GM19240 (cell line): ENCODE data around the gene NCKAP5.

Source experiments
- DNase-seq: peaks from one replicate; pipeline ENCODE4 v3.0.0; 2011; ENCODE audit warnings: low spot score; ENCODE audit not compliant: insufficient read length

Gene NCKAP5

DNA sequence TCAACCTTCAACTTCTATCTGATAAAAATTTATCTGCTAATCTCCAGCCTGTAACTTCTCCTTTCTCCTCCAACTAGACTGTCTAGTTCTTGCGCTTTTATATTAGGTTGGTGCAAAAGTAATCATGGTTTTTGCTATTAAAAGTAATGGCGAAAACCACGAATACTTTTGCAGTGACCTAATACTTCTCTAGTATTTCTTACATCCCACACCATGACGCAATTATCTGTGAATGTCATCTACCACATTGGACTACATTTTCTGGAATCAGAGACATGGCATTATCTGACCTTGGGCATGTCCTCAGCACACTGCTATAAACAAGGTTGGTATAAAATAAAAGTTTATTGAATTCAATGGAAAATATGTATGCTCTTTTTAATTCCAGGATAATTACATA is 528.1 kb downstream of the NCKAP5 start:
- no peak for DNase-seq

DNA sequence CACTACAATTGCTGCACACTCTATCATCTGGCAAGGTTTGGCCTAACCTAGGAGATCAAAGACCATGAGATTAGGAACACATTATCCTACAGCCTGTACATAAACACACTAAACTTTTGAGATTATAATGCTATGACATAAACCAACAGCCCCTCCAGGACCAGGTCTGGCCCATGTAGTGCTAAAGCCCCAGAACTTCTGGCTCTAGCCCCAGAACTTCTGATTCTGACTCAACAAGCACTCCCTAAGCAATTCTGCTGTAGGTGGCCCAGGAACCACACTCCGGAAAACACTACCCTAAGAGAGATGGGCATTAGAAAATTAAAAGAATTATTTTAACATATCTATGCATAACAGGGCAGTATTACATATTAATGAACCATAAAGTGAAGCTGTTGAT is 528.7 kb downstream of the NCKAP5 start:
- DNase-seq = no peak

DNA sequence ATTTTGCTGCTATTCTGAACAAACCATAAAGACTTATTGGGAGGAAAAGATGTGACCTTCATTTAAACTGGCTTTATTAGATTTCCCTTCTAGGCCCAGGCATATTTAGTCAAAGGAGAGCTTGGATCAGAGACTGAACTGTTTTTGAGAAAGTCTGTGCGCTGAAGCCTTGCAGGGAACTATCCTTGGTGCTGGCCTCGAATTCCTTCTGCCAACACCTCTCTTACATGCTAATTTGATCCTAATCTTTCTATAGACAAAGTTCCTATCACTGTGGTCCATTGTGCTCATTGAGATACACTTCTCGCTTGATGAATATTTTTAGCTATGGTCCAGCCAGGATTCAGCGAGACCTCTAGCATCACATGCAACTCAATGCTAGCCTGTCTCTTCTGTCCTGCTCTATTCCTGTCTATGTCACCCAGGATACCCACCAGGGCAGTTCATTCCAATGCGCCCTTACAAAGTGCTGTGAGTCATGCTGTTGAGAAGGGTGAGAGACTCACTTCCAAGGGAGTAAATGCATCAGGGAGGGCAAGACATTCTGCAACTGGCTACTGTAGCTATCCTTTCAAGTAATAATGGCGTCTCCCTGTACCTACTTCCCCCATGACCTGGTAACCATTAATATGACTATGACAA is 541.6 kb downstream of the NCKAP5 start:
- no peak for DNase-seq

DNA sequence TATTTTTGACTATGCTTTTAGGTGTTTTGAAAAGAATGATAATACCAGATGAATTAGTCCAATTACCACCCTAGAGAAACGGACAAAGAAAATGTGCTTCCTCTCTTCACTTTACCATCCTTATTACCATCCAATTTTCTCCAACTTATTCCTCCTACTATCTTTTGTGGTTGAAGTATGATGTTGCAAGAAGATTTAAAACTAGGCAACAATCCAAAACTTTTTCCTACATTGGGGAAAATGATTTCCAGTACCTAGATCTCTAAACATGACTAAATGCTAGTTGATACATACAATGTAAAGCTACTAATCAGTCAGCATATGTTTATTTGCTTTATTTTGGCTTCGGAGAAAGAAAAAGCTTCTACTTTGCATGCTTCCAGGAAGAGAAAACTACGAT is 543.3 kb downstream of the NCKAP5 start:
- DNase-seq = no peak

DNA sequence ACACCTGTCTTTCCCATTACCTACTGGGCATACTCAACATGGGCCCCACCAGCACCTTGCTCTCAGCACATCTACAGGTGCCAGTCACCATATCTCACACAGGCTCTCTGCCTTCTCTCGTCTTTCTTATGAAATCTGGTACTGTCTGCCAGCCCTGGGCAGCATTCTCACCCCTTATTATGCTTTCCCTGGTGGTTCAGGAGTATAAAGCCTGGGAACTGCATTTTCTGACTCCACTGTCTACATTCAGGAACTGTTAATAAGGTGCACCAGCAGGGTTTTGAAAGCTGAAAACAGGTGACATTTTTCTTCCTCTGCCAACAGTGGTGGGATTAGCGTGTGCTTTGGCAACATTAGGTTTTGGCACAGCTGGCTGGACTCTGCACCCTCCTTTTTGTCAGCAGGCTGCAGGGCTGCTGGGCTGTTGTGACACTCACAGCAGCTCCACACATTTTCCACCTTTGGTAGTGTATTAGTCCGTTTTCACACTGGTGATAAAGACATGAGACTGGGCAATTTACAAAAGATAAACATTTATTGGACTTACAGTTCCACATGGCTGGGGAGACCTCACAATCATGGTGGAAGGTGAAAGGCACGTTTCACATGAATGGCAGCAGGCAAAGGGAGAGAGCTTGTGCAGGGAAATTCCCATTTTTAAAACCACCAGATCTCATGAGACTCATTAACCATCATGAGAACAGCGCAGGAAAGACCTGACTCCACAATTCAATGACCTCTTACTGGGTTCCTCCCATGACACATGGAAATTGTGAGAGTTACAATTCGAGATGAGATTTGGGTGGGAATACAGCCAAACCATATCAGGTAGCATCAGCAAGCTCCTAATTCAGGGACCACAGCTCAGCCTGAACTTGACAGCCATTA is 555.2 kb downstream of the NCKAP5 start:
- DNase-seq = no peak

DNA sequence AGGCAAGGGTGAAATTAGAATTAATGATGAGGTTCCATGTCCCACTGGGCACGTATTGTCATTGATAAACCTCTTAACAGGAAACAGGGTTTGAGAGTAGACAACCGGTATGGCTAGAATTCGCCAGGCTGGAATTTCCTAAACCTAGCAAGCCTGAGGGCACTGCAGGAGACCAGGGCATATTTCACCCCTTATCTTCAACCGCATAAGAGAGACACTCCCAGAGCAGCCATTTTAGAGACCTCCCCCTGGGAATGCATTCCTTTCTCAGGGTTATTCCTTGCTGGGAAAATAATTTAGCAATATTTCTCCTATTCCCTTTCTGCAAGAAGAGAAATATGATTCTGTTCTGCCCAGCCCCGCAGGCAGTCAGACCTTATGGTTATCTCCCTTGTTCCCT is 563.6 kb downstream of the NCKAP5 start:
- no peak for DNase-seq

DNA sequence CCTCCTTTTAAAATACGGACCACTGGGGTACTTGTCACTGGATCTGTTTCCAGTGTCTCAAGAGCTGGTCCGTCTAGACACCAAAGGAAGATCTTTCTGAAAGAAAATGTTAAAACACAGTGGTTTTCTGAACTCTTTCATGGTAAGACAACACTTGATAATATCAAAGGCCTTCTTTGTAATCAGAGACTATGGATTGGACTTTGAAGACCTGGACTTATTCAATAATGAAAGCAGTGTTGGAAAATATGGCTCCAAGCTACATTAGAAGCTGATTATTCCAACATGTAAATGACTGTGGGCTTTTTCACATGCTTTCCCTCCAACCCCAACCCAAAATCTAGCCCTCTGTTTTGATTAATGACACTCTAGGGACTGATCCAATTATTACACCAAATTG is 568.8 kb downstream of the NCKAP5 start:
- DNase-seq = no peak

DNA sequence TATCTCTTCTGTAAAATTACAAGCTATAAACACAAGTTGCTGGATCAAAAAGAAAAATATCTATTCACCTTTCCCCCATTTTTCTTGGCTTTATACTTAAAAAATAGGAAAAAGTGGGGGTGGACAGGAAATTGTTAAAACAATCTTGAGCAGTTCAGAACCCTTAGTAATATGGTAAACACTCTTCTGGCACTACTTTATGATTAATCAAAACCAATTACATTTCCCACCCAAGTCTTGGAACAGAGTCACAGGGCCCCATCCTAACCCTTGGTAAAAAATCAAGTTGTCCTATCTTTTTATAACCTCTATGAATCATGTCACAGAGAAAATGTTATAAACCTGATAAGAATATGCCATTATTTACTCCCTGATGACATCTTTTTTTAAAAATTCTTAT is 570.0 kb downstream of the NCKAP5 start:
- no peak for DNase-seq

DNA sequence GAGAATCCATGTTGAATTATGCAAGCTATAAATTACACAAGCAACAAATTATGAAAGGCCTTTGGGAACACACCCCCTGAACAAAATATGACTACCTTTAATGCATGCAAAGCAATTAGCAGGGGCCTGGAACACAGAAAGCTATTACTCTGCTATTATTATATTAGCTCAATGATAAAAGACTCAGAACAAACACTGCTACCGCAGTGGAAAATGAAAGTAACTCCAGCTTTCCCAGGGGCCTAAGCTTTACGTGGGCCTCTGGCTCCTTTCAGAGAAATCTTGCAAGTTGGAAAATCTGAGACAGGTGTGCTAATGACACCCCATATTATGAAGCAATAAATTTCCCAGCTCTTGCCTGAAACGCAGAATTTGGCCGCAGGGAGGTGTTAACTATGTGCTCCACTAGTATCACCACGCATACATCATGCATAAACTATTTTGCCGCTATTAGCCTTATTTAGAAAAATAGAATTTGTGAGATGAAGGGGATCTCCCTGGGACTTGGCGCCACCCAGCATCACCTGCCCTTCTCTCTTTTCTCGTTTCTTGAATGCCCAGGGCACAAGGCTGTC is 576.7 kb downstream of the NCKAP5 start:
- DNase-seq = no peak

DNA sequence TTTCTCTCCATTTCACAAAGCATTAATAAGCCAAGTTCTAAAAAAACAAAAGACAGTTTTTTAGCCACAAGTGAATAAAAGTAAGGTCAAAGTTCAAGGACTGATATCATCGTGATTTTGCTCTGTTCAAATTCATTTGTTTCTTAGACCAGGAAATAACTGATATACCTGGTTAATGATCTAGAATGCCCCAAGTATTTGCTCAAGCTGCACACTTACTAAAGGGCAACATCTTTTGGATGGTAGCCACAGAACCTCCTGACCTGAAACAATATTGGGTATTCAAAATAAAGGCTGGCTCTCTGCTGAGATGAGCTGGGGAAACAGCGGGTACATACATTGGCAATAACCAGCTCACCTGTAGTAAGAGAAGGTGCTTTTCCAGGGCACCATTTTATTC is 583.5 kb downstream of the NCKAP5 start:
- no peak for DNase-seq

DNA sequence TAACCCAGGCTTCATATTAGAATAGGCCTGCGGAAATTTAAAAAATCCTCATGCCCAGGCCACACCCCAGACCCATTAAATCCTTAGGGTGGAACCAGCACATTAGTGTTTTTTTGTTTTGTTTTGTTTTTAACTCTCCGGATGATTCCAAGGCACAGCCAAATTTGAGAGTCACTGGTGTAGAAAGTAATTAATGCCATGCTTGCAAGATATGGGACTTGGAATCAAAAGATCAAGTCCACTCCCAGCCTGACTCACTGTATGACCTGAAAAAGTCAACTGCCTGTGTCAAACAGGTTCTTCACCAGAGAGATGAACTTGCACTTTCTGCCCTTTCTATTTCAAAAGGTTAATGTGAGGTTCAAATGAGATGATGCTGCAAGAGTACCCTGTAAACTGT is 588.0 kb downstream of the NCKAP5 start:
- DNase-seq = no peak

DNA sequence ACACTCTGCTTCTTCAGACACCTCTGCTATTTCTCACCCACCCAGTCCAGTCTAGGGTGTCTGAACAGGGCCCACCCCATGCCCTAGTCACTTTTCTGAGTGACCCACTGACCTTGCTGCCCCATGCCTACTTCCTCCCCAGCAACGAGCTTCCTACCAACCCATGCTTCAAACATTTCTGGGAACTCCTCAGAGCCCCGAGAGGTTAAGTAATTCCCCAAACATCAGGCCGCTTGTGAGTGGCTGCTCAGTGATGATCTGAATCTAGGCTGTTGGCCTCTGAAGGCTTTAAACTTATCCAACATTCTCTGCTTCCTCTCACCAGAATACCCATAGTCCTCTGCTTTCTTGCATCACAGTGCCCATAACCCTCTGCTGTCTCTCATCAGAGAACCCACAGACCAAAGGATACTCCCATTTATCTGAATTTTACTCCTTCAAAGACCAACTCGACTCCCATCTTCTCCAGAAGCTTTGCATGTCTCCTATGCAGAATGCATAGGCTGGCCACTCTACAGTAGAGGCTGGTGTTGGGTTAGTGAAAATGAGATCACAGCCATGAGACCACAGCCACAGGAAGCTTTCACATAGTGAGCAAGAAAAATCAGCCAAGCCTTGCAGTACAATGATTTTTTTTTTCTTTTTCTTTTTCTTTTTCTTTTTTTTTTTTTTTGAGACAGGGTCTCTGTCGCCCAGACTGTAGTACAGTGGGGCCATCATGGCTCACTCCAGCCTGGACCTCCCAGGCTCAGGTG is 588.7 kb downstream of the NCKAP5 start:
- no peak for DNase-seq

DNA sequence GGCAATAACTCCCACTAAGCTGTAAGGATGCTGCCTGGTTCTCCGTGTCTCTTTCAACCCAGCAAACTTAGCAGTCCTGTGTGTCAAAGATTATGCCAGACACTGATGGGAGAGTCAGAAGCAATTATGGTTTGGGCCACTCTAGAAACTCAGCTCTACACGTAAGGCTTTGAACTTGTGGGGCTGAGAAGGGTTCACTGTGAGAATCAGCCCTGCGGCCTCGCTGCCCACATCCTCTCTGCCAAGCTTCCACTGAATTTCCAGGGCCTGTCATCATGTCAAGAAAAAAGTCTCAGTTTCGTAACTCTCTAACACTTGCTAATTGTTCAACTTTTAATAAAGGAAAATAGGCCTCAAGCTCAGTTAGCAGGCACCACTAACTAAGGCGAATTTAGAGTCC is 589.4 kb downstream of the NCKAP5 start:
- DNase-seq = no peak

DNA sequence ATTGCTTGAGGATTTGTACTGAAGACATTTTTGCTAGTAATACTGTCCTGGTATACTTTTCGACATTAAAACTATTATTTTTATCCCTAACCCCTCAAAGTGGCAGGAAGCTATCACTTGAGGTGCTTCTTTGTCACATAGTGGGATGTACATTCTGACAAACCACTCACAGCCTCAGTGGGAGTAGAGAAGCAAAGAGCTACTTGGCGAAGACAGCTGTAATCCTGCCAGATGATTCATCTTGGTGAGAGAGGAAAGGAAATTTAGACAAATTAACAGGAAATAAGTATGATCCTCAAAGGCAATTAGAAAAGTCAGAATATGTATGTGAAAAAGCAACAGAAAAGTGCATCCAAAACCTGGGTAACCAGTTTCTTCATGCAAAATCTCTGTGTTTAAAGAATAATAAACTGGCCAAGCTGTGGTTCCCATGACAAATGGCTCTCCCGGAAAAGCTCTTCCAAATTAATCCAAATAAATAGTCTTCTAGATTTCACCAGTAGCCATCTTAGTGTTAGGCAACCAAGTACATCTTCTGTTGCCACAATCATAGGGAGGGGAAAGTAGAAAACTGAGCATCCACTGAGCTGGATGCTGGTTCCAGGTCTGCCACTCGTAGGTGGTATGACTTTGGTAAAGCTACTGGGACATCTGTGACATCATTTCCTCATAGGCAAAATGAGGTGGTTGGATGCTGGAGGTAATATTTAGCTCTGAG is 590.3 kb downstream of the NCKAP5 start:
- no peak for DNase-seq

DNA sequence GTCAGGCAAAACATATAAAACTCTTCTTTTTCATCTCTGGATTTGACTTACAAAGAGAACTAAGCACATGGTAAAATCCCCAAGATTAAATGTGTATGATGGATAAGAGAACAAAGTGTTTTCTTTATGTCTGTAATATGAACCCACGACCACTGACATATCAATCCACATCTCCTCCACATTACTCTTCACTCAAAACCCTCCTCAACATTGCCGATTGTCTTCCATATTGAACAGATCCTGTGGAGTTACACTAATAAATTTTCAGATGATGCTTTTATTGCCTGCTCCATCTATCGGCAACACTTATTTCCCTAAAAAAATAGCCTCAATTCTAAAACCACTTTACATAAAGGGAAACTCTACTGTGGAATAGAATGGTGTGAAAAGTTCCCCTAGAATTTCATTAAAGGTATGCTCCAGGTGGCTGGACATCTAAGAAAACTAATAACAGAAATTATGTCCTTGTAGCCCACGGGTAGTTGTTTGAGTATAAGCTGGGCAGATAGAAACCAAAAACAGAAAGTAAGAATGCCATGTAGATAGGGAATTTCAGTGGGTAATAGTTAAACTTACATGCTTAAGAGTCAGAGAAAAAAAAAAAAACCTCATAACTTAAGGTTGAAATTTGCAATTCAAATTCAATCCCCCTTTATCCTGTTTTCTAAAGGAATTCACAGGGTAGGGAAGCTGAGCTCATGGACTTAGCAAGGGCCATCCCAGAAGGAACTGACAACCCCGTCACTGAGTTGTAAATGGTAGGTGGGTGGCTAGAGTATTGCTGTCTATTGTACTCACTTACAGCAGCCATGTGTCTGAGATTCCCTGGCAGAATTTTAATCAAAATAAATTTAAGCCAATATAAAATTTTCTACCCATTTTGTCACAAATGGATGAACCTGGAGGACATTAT is 592.8 kb downstream of the NCKAP5 start:
- DNase-seq = no peak

DNA sequence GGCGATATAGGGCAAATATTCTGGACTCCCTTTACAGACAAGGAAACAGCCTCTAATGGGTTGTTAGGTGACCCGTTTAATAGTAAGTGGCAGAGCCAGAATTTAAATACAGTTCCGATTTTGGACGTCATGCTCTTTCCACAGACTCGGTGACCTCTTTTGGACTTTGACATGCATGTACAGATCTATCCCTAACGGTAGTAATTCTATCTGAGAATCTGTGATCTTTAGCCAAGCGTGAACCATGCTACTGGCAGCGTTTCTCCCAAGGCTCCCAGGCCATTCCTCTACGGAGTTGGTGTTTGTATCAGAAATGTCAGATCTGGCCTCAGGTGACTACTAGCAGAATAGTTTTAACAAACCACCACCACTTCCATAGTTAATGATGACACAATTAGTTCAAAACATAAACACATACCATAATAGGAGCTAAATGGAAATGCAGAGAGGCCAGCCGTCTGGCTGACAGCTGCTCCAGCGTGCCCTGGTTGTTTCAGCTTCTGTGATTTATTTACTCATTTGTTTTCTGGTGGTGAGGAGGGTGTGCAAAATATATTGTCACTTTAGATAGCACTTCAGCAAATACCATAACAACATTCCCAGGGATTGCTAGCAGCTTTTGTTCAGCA is 593.7 kb downstream of the NCKAP5 start:
- DNase-seq = no peak

DNA sequence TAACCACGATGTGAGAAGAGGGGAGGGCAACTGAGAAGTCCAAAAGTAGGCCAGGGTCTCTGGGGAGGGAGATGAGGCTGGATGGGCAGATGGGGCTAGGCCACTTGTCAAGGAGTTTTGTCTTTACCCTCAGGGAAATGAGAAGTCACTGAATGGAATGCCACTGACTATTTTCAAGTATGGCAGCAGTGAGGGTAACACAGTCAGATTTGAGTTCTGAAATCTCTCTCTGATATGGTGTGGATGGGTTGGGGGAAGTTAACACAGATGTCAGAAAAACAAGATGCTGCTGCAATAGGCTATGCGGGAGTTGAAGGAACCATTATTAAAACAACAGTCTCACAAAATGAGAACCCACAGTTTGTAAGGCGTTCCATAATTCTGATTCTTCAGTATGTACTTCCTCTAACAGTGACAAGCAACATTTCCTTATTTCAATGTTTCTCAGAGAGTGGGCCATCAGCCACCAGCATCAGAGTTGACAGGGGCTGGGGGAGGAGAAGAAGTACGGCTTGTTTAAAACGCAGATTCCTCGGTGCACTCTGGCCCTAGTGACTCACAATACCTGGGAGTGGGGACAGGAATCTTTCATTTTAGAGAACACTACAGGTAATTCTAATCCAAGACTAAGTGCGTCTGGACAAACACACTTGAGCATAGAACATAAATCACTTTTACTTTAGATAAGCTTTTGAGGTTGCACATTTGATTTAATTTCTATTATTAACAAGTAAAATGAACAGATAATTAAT is 596.8 kb downstream of the NCKAP5 start:
- DNase-seq = no peak

DNA sequence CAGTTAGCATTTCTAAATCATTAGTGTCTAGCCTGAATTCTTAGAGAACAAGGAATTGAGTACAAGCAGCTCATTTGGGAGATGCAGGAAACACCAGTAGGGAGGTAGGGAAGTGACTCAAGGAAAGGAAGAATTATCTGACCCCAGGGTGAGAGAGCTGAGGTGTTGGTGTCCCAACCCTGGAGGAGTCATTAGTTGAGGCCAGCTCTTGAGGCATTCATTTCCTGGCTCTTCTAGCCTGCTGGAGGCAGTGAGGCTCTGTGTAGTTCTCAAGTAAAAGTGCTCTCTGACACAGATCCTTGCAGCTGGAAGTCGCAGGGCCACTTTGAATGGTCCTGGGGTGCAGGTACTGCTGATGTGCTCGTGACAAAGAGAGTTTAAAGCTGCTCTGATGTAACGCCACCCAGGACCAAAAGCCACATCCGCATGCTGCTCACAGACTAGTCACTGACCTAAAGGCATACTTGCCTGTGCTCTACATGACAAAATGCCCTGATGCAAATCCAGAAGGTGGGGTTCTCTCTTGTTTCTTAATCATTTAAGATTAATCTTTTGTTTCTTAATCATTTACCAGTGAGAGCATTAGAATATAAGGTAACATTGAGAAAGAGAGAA is 598.8 kb downstream of the NCKAP5 start:
- DNase-seq = no peak

DNA sequence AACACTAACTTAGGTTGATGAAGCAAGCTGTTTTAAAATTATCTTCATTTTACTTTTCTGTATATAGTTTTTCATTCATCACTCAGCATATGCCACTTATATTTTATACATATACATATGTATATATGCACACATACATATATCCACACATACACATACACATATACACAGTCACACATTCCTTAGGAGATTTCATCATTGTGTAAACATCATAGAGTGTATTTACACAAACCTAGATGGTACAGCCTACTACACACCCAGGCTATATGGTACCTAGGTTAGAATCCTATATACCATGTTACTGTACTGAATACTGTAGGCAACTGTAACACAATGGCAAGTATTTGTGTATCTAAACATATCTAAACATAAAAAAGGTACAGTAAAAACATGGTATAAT is 602.8 kb downstream of the NCKAP5 start:
- no peak for DNase-seq
